HCT116 (cell line): Measurements from ENCODE around the gene MINDY4. TPM values are rescaled to one million over a fixed set of nuclear protein-coding genes. Genes with fewer than 3 reads are reported as not detected.

Source experiments
- ATAC-seq: fragments of 200-7000 bp; cut with Tn5 transposase; 2 replicates; pipeline ENCODE4 v1.9.1; 2020; ENCODE audit warnings: mild to moderate bottlenecking, moderate library complexity
- BruUV-seq: library from RNA; stranded (reverse); fragments of 400-500 nt; replicated peaks from 2 replicates; lab custom pipeline; 2021; lab: Mats Ljungman, UMichigan
- CTCF ChIA-PET: fragments of 300-600 bp; sonication (Branson Sonifier 250); formaldehyde crosslinking; loops from one replicate; lab custom pipeline; 2021; ENCODE audit warnings: antibody characterized with exemption; lab: Charles Lee
- POLR2A ChIA-PET: fragments of 300-600, 350-600 bp; sonication (Branson Sonifier 250); formaldehyde crosslinking; loops from one replicate; lab custom pipeline; 2021; ENCODE audit warnings: antibody characterized with exemption; lab: Charles Lee
- RAD21 ChIA-PET, 2 experiments: fragments of 300-600 bp; sonication (Branson Sonifier 250); formaldehyde crosslinking; loops; one replicate each; lab custom pipeline; 2023; ENCODE audit warnings: low total read pairs in 2 of 2; ENCODE audit not compliant: uncharacterized antibody in 2 of 2, unreplicated experiment in 2 of 2, low non-redundant PET in 1 of 2; lab: Charles Lee
- DNase-seq: peaks from one replicate; pipeline ENCODE4 v3.0.0-alpha.2; 2010; ENCODE audit warnings: low read depth, low spot score
- H2AFZ ChIP-seq: fragments of 200-600 bp; shearing (Covaris generic), sonication (generic); 2 replicates; pipeline ENCODE4 v1.6.1; 2017; ENCODE audit warnings: low read depth, mixed run types, mixed read lengths, antibody characterized with exemption, low read length; ENCODE audit not compliant: poor library complexity, severe bottlenecking
- H3K27ac ChIP-seq: 2 replicates; pipeline ENCODE4 v1.5.1; 2012; ENCODE audit warnings: low read depth, low read length
- H3K27me3 ChIP-seq: fragments of 200-600 bp; sonication (generic); 2 replicates; pipeline ENCODE4 v1.6.1; 2016; ENCODE audit warnings: mixed run types, low read length, mixed read lengths; ENCODE audit not compliant: insufficient read depth
- H3K36me3 ChIP-seq, 2 experiments: fragments of 200-500 bp in 1 of 2; fragments of 200-600 bp in 1 of 2; sonication (Bioruptor generic) in 1 of 2; sonication (generic) in 1 of 2; 2 replicates each; pipeline versions ENCODE4 v1.5.1 to v1.6.1; 2014 to 2016; ENCODE audit warnings: low read length in 2 of 2, inconsistent platforms in 1 of 2, mixed read lengths in 1 of 2, mixed run types in 1 of 2; ENCODE audit not compliant: insufficient read depth in 2 of 2, control insufficient read depth in 1 of 2
- H3K4me1 ChIP-seq, 2 experiments: fragments of 200-600 bp in 1 of 2; sonication (generic) in 1 of 2; 2 replicates each; pipeline versions ENCODE4 v1.5.1 to v1.6.1; 2012 to 2017; ENCODE audit warnings: low read length in 2 of 2, inconsistent platforms in 1 of 2, mild to moderate bottlenecking in 1 of 2, mixed read lengths in 1 of 2, mixed run types in 1 of 2, moderate library complexity in 1 of 2; ENCODE audit not compliant: insufficient read depth in 2 of 2, control insufficient read depth in 1 of 2
- H3K4me2 ChIP-seq: fragments of 200-600 bp; sonication (generic); 2 replicates; pipeline ENCODE4 v1.6.1; 2017; ENCODE audit warnings: mixed run types, low read length, mixed read lengths
- H3K4me3 ChIP-seq, 2 experiments: fragments of 200-600 bp in 1 of 2; sonication (generic) in 1 of 2; replicated peaks in 1 of 2; 2 replicates each; pipeline ENCODE4 v1.5.1; 2011 to 2016; ENCODE audit warnings: low read length in 2 of 2, control low read depth in 1 of 2, low read depth in 1 of 2, mild to moderate bottlenecking in 1 of 2, mixed read lengths in 1 of 2, mixed run types in 1 of 2
- H3K79me2 ChIP-seq: fragments of 200-600 bp; sonication (generic); 2 replicates; pipeline ENCODE4 v1.6.1; 2017; ENCODE audit warnings: mild to moderate bottlenecking, mixed run types, low read length, moderate library complexity, mixed read lengths; ENCODE audit not compliant: insufficient read depth
- H3K9ac ChIP-seq: fragments of 200-600 bp; sonication (generic); 2 replicates; pipeline ENCODE4 v1.6.1; 2016; ENCODE audit warnings: low read length, mixed read lengths
- H3K9me2 ChIP-seq: fragments of 200-600 bp; sonication (generic), shearing (Covaris generic); 2 replicates; pipeline ENCODE4 v1.6.1; 2017; ENCODE audit warnings: mixed run types, mild to moderate bottlenecking, moderate library complexity; ENCODE audit not compliant: insufficient read depth
- H3K9me3 ChIP-seq, 2 experiments: fragments of 200-500 bp in 1 of 2; fragments of 200-600 bp in 1 of 2; sonication (Bioruptor generic) in 1 of 2; sonication (generic) in 1 of 2; 2 replicates each; pipeline ENCODE4 v1.6.1; 2014 to 2017; ENCODE audit warnings: low read length in 2 of 2, mixed read lengths in 2 of 2, inconsistent platforms in 1 of 2, low read depth in 1 of 2, mild to moderate bottlenecking in 1 of 2, mixed run types in 1 of 2, moderate library complexity in 1 of 2; ENCODE audit not compliant: control insufficient read depth in 1 of 2, insufficient read depth in 1 of 2
- H4K20me1 ChIP-seq: fragments of 200-600 bp; sonication (generic), shearing (Covaris generic); 2 replicates; pipeline ENCODE4 v1.6.1; 2017; ENCODE audit warnings: mixed run types, mild to moderate bottlenecking, moderate library complexity; ENCODE audit not compliant: insufficient read depth
- CEBPB ChIP-seq: IDR thresholded peaks from 2 replicates; pipeline ENCODE4 v1.6.1; 2012; ENCODE audit warnings: low read depth
- CTCF ChIP-seq, 3 experiments: fragments of 200-600 bp in 1 of 3; sonication (generic) in 1 of 3; IDR thresholded peaks in 2 of 3; conservative IDR thresholded peaks in 1 of 3; 2 replicates each; pipeline ENCODE4 v1.5.1; 2012 to 2017; ENCODE audit warnings: low read depth in 2 of 3, low read length in 2 of 3, antibody characterized with exemption in 1 of 3, borderline replicate concordance in 1 of 3, control low read depth in 1 of 3, mild to moderate bottlenecking in 1 of 3, mixed read lengths in 1 of 3, mixed run types in 1 of 3, moderate library complexity in 1 of 3; ENCODE audit not compliant: insufficient read depth in 1 of 3
- EZH2 ChIP-seq: fragments of 200-600 bp; sonication (generic); IDR thresholded peaks from 2 replicates; pipeline ENCODE4 v1.6.1; 2017; ENCODE audit warnings: antibody characterized with exemption, mixed run types
- EZH2phosphoT487 ChIP-seq: fragments of 200-600 bp; IDR thresholded peaks from 2 replicates; pipeline ENCODE4 v1.6.1; 2018; ENCODE audit warnings: antibody characterized with exemption, borderline replicate concordance
- JUND ChIP-seq: IDR thresholded peaks from 2 replicates; pipeline ENCODE4 v1.6.1; 2012
- POLR2A ChIP-seq: IDR thresholded peaks from 2 replicates; pipeline ENCODE4 v1.7.0; 2011; ENCODE audit warnings: borderline replicate concordance; ENCODE audit not compliant: insufficient read depth, insufficient read length; ENCODE audit errors: extremely low read depth
- YY1 ChIP-seq: IDR thresholded peaks from 2 replicates; pipeline ENCODE4 v1.6.1; 2011; ENCODE audit warnings: low read length, low read depth, moderate library complexity, mild to moderate bottlenecking; ENCODE audit not compliant: insufficient replicate concordance; ENCODE audit errors: extremely low read depth
- ZBTB33 ChIP-seq: IDR thresholded peaks from 2 replicates; pipeline ENCODE4 v1.6.1; 2011; ENCODE audit warnings: mild to moderate bottlenecking, low read length, moderate library complexity; ENCODE audit not compliant: insufficient replicate concordance; ENCODE audit errors: extremely low read depth
- ZFX ChIP-seq: fragments of 450-650 bp; IDR thresholded peaks from 2 replicates; pipeline ENCODE4 v1.6.1; 2017
- ZNF274 ChIP-seq: fragments of 200-500 bp; sonication (Bioruptor generic); IDR thresholded peaks from 2 replicates; pipeline ENCODE4 v1.6.1; 2014; ENCODE audit warnings: mild to moderate bottlenecking, low read depth, low read length, inconsistent platforms
- intact Hi-C: fragments of 100-400 bp; cut with micrococcal nuclease; formaldehyde crosslinking; loops from 2 replicates; pipeline ENCODE4 v1.10.0; 2022
- total RNA-seq: library from RNA; stranded (reverse); gene quantifications from one replicate; pipeline ENCODE4 v1.2.1, GENCODE V29; 2021; ENCODE audit not compliant: unreplicated experiment

Gene MINDY4
- total RNA-seq, 1 experiment from 2014 or later, result 6.1 TPM

- H3K27me3 ChIP-seq, result no peaks in the 10 kb centered on the region
- H4K20me1 ChIP-seq, result no peaks in the 10 kb centered on the region
- no peaks in the 10 kb centered on the region for H3K36me3 ChIP-seq
- no peaks in the 10 kb centered on the region for H3K9me2 ChIP-seq
- no peak for TF ChIP-seq ZNF274
- TF ChIP-seq ZFX, result no peak
- TF ChIP-seq JUND, result no peak
- no peak for TF ChIP-seq CTCF (IDR thresholded peaks at IDR 0.05 in 2 of 3, conservative IDR thresholded peaks at IDR 0.05 in 1 of 3; ENCODE audit: borderline replicate concordance in 1 of 3, insufficient read depth in 1 of 3, low read depth in 2 of 3, low read length in 2 of 3)
- H3K4me2 ChIP-seq, result no peak overlapping the region
- no peak overlapping the region for H3K27ac ChIP-seq
- no peak overlapping the region for H3K9ac ChIP-seq
- no peaks in the 10 kb centered on the region; a peak in 1 of 4 replicates for H3K4me1 ChIP-seq
- ChIA-PET CTCF (no interaction called here), POLR2A (no interaction called here), RAD21 (no interaction called here)
- no peak for DNase-seq
- BruUV-seq, result no TSS peak
- no peaks in the 10 kb centered on the region for H3K79me2 ChIP-seq
- intact Hi-C loops, result no loop called here
- H3K9me3 ChIP-seq, result no peaks in the 10 kb centered on the region; a peak in 1 of 4 replicates
- no peak overlapping the region for H3K4me3 ChIP-seq
- H2AFZ ChIP-seq, result no peak overlapping the region
- no peak for ATAC-seq
Observed at GRCh38 chr7:30931929-30932540, 160.8 kb downstream of the MINDY4 start.

DNA sequence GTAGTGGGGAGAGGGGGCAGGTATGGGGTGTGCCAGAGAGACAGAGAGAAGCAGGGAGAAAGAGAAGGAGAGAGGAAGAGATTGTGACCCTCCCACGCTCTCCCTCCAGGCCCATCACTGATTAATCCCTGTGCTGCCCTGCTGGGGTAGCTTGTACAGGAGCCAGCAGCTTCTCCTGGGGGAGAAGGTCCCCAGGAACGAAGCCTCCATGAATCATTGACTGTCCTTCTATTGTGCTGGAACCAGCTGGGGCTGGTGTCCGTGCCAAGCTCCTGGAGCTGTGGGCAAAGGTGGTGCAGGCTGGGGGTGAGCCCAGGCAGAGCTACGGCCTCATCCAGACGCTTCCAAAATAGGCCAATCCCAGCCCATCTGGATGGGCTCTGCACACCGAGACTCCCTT lies 161.3 kb downstream of the MINDY4 start:
- H3K27ac ChIP-seq, result no peak overlapping the region
- CTCF ChIA-PET, result no interaction called here
- H4K20me1 ChIP-seq, result no peaks in the 10 kb centered on the region
- RAD21 ChIA-PET, result no interaction called here
- H2AFZ ChIP-seq, result no peak overlapping the region
- peaks cover 0 to 4% of the 10 kb centered on the region in 2 experiments; a peak in 2 of 4 replicates for H3K4me1 ChIP-seq
- ATAC-seq (no peak), DNase-seq (no peak)
- intact Hi-C loops, result no loop called here
- TF ChIP-seq EZH2phosphoT487 (no peak), EZH2 (no peak), YY1 (no peak), POLR2A (no peak), CEBPB (no peak), JUND (no peak), ZBTB33 (no peak)
- H3K4me3 ChIP-seq, result no peak overlapping the region
- H3K4me2 ChIP-seq, result no peak overlapping the region
- H3K79me2 ChIP-seq, result no peaks in the 10 kb centered on the region
- H3K9me2 ChIP-seq, result no peaks in the 10 kb centered on the region
- H3K9ac ChIP-seq, result no peak overlapping the region
- POLR2A ChIA-PET, result no interaction called here
- no peaks in the 10 kb centered on the region for H3K36me3 ChIP-seq
- no peaks in the 10 kb centered on the region for H3K9me3 ChIP-seq
- BruUV-seq, result no TSS peak
- no peaks in the 10 kb centered on the region for H3K27me3 ChIP-seq
